ENCODE results near the gene FXYD2.

FXYD2 gene

DNA sequence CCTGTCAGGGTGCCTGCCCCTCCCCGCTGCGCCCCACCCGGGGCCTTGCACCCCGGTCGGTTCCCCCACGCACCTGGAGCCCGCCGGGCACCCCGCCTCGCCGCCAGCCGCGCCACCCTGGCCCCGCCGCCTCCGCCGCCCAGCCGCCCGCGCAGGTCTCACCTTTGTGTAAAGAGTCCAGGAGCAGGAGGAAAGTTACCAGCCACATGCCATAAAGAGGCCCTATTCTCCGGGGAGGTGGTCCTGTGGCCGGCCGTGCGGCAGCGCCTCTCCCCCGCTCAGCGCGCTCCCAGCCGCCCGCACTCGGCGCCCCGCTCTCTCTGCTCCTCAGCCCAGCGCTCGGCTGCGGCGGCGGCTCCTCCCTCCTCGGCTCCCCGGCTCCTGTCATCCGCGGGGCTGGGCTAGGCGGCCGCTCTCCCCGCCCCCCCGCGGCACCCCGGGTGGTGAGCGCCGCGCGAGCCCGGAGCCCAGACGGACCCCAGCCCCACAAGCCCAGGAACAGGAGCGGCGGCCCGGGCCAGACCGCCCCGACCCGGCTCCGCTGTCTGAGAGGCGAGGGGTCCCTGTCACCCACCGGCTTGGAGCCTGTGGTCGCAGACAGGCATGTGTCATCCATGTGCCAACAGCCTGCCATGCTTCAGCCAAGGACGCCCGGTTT, 27.5 kb downstream of the FXYD2 start, which contains the start of gene DSCAML1:
TSS of gene DSCAML1 (minus strand) at position 345 of the 658 bp plus-strand sequence. CDS start at position 208, 137 bp downstream.
- no peak for DNase-seq (ENCODE audit: low read depth in 3 of 3)

DNA sequence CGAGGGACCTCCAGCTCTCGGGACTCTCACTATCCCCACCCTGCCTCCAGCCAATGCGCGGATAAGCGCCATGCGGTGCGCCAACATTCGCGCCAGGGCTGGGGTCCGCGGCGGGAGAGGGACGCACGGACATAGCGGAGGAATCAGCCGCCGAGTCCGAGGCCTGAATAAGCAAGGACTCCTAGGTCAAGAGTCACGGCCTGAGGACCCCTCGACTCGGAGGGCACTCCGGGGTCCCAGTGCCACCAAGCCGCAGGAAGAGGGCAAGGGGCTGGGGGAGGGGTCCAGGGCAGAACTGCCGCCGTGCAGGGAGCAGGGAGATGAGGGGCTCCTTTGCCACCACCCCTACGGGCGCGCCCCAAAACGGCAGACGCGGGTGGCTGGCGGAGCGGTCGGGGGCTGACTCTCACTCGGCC, 28.1 kb downstream of the FXYD2 start:
- DNase-seq (ENCODE audit: low read depth in 3 of 3): no peak

GRCh38 chr11:117795638-117796455, 28.7 kb downstream of the FXYD2 start:
- DNase-seq (ENCODE audit: low read depth in 3 of 3): no peak

- no peak for DNase-seq (ENCODE audit: low read depth in 3 of 3)
Observed at GRCh38 chr11:117794772-117795629, 29.5 kb downstream of the FXYD2 start.

- no peak for DNase-seq (ENCODE audit: low read depth in 3 of 3)
Observed at GRCh38 chr11:117794135-117794534, 30.4 kb downstream of the FXYD2 start.

GRCh38 chr11:117793583-117793982, 31.0 kb downstream of the FXYD2 start:
- DNase-seq (ENCODE audit: low read depth in 3 of 3): no peak

DNA sequence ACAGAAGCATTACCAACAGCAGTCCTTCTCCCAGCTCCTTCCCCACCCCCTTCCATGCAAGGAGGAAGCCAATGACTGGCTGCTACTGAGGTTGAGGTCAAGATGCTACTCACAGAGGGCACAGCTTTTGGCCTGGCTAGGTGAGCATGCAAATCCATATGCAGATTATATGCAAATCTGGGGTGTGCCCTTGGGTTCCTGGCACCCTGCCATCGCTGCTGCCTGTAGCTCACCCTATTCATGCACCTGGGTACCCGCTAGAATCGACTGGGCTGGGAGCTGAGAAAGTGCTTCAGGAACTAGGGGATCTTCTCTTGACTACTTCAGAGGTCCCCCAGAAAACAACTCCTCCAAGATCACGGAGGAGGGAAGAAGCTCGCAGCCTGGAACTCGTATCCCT, 31.6 kb downstream of the FXYD2 start:
- DNase-seq (ENCODE audit: low read depth in 3 of 3): no peak

GRCh38 chr11:117792241-117792640, 32.3 kb downstream of the FXYD2 start:
- DNase-seq (ENCODE audit: low read depth in 3 of 3): no peak

- no peak for DNase-seq (ENCODE audit: low read depth in 3 of 3)
Observed at GRCh38 chr11:117790279-117790678, 34.3 kb downstream of the FXYD2 start.

- no peak for DNase-seq (ENCODE audit: low read depth in 3 of 3)
Observed at GRCh38 chr11:117789241-117789640, 35.3 kb downstream of the FXYD2 start.

DNA sequence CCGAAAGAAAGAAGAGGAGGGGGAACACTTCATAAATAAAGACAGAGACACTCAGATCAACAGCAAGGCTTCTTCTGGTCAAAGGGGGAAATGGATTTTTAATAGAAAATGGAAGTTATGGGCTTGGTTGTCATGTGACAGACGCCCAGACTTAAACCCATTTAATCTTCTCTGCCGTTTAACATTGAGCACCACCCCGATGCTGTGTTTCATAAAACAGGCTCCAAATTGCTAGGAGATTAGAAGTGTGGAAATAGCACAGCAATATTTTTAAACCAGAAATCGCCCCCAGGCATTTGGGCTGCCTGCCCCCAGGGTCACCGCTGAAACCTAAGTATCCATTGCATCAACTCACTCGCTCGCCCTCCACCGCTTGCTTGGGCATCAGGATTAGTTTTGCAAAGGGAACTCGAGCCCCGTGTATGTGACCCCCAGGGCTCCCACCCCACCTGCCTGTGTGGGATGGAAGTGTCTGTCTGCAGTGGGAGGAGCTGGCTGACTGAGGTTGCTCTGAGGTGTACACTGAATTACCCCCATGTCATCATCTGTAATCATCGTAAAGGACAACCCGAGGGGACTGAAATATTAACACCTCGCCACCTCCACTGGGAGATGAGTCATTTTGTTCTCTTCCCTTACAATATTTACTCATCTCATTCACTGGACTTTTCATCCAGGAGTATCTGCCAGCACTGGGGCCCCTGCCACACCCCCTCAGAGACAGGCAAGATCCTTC, 38.2 kb downstream of the FXYD2 start:
- DNase-seq (ENCODE audit: low read depth in 3 of 3): no peak

GRCh38 chr11:117782101-117782500, 42.4 kb downstream of the FXYD2 start:
- DNase-seq (ENCODE audit: low read depth in 3 of 3): no peak

- no peak for DNase-seq (ENCODE audit: low read depth in 3 of 3)
Observed at GRCh38 chr11:117781627-117782026, 42.9 kb downstream of the FXYD2 start.

GRCh38 chr11:117780456-117780855, 44.1 kb downstream of the FXYD2 start:
- DNase-seq (ENCODE audit: low read depth in 3 of 3): no peak

GRCh38 chr11:117774553-117774952, 50.0 kb downstream of the FXYD2 start:
- no peak for DNase-seq (ENCODE audit: low read depth in 3 of 3)

- no peak for DNase-seq (ENCODE audit: low read depth in 3 of 3)
Observed at GRCh38 chr11:117772360-117772759, 52.2 kb downstream of the FXYD2 start.

DNA sequence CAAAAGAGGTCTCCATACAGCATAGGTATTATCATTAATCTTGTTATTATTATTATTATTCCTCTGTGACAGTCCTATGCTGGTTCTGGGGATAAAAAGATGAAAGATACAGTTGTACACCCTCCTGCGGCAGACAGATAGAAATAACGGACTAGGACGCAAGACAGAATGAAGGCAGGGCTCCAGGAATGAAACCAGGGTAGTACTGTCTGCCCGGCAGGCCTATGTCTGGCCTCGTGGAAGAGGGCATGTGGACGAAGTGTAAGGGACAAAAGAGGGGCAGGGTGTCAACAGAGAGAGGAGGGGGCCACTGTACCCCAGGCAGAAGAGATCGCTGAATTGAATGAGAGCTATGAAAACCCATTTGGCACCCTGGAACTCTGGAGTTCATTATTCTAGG, 52.7 kb downstream of the FXYD2 start:
- no peak for DNase-seq (ENCODE audit: low read depth in 3 of 3)

DNA sequence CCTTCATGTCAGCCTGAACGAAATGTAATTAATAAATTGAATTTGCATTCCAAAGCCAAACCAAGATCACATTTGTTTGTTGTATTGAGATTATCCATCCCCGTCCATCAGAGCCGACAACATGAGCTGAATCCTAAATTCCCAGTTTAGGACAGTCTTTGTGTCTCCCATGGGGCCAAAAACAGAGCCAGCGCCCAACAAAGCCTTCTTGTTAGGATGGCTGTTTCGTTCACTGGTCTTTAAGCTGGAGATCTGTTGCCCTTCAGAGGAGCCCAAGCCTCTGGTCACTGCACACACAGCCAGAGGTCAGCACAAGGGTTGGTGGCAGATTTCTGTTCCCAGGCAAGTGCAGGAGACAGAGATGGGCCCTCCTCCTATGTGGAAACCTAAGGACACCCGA, 53.3 kb downstream of the FXYD2 start:
- no peak for DNase-seq (ENCODE audit: low read depth in 3 of 3)

- no peak for DNase-seq (ENCODE audit: low read depth in 3 of 3)
Observed at GRCh38 chr11:117770061-117770460, 54.5 kb downstream of the FXYD2 start.

All from stimulated activated CD4-positive, alpha-beta T cell treated with anti-CD3 and anti-CD28 coated beads, TNF-alpha, amount 100 ng/mL, for 48 hours (primary cell).